Superior temporal gyrus (tissue), 1 donor: ENCODE results near the gene STAG1.
A peak's percentile ranks its signal among the peaks of the same experiment; 100 is the strongest.
"Not testable (repeated sequence)": the region's sequence is repeated elsewhere in the genome, so short reads cannot be mapped to it uniquely, and the experiment has no call there.

Source experiments
- DNase-seq: peaks from one replicate; pipeline ENCODE4 v3.0.0-alpha.2; 2016; ENCODE audit errors: extremely low spot score

STAG1 gene

GRCh38 chr3:136512381-136512780, 239.8 kb downstream of the STAG1 start:
- no peak for DNase-seq

DNA sequence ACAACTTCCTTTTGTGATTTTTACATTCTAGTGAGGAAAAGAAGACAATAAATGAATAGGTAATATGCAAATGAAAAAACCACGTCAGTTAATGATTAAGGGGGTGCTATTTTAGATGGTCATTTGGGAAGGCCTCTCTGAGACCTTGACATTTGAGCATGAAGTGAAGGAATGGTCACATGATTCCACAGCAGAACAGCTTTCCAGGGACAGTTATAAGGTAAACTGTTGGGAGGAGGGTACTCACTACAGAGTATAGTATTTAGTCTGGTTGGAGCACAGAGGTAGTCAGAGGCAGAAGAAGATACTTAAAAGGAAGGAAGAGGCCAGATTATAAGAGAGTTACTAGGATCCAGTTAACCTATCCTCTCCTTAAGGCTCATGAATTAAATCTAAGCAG, 246.5 kb downstream of the STAG1 start:
- no peak for DNase-seq

GRCh38 chr3:136503056-136503455, 249.1 kb downstream of the STAG1 start:
- no peak for DNase-seq

DNA sequence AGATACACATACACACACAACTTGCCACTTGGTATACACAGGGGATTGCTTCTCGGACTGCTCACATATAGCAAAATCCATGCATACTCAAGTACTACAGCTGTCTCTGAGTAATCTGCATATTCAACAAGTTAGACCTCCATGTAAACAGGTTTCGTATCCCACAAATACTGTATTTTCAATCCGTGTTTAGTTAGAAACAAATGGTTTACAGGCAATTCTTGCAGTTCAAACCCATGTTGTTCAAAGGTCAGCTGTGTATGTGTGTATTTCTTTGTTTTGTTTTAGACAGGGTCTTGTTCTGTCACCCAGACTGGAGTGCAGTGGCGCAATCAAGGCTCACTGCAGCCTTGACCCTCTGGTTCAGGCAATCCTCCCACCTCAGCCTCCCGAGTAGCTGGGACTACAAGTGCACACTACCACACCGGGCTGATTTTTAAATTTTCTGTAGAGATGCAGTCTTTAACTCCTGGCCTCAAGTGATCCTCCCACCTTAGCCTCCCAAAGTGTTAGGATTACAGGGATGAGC, 253.2 kb downstream of the STAG1 start:
- DNase-seq = no peak

- no peak for DNase-seq
Measured at GRCh38 chr3:136495213-136495612, 257.0 kb downstream of the STAG1 start.

- DNase-seq = no peak
Measured at GRCh38 chr3:136490646-136491405, 261.4 kb downstream of the STAG1 start.

- no peak for DNase-seq
Measured at GRCh38 chr3:136485777-136486176, 266.4 kb downstream of the STAG1 start.

DNA sequence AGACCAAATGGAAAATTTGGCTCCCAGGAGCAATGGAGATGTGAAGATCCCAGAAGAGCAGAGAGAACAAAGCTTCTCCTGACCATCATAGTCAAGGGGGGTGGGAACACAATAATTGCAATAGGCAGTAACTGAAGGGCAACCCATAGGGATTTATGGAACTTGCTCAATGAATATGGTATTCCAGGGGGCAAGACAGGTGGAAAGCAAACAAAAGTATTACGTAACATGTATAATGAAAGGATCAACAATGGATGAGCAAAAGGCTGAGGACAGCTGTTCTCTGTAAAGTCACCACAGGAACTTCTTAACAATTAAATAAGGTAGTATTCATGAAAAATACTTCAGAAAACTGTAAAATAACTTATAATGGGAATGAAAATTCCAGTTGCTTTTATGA, 275.9 kb downstream of the STAG1 start:
- DNase-seq = no peak

DNA sequence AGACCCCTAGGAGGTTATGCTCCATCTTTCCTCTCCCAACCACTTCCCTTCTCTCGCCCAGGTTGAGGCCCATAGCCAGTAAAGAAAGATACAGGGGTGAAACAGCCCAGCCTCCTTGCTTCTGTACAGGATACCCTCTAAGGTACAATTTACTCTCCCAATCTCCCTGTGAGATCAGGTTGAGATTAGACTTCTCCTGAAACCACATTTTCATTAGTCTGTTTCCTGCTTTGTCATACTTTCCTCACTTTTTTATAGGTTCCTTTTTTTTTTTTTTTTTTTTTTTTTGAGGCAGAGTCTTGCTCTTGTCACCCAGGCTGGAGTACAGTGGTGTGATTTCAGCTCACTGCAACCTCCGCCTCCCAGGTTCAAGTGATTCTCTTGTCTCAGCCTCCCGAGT, 277.3 kb downstream of the STAG1 start:
- DNase-seq = not testable (repeated sequence)

GRCh38 chr3:136473716-136474326, 278.4 kb downstream of the STAG1 start:
- no peak for DNase-seq

- no peak for DNase-seq
Measured at GRCh38 chr3:136465296-136465695, 286.9 kb downstream of the STAG1 start.

DNA sequence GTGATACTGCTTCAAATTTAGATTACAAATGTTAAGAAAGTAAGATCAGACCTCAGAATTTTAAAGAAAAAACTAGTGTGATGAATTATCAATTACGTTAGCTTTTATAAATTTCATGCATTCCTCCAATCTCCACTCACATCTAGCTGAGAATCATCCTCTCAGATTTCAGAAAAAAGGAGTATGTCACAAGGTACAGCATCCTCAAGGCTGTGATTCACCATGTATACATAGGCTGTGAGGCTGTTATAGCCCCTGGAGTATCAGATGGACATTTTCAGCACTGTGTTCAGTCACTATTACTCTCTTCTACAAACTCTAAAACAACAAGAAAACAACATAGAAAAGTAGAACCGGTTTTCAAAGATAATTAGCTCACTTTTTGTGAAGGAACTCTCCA, 287.7 kb downstream of the STAG1 start:
- DNase-seq = peak; percentile 35

DNA sequence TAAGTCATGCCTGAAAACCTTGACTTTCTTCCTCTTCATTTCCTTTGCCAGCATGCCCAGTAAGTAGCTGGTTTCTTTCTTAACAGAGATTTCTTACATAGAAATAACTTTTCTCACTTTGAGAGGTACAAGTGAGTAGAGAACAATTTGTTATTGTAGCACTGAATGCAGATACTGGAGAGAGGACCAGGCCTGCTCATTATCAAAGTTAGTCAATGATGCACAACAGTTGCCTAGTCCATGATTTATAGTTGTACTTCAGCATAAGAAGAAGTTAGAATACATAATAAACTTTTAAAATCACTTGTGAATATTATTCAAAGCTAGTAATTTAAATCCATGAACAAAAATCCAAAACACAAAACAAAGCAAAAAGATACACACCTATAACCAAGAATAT, 289.0 kb downstream of the STAG1 start:
- DNase-seq = no peak

DNA sequence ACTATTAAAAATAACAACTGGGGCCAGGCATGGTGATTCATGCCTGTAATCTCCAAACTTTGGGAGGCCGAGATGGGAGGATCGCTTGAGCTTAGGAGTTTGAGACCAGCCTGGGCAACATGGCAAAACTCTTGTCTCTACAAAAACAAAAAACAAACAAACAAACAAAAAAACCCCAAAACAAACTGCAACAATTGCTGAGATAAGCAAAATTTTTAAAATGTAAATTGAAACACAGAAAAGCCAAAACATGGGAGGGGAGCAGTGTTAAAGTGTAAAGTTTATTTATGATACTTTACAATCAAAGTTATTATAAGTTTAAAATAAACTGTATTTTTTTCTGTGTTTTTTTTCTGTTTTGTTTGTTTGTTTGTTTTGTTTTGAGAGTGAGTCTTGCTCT, 294.4 kb downstream of the STAG1 start:
- no peak for DNase-seq

DNA sequence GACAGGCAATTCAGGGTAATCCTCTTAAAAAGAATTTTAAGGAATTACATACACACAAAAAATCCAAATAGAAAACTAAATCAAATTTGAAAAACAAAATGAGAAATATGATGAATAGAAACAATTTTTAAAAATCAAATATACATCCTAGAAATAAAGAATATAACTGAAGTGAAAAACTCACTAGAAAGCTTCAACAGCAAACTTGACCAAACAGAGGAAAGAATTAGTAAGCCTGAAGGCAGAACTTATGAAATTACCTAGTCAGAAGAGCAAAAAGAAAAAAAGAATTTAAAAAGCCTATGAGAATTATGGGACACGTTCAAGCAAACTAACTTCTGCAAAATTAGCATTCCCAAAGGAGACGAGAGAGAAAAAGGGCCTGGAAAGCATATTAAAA, 296.0 kb downstream of the STAG1 start:
- no peak for DNase-seq

GRCh38 chr3:136444581-136444980, 307.6 kb downstream of the STAG1 start:
- DNase-seq = no peak

GRCh38 chr3:136437043-136437442, 315.1 kb downstream of the STAG1 start:
- DNase-seq = no peak

DNA sequence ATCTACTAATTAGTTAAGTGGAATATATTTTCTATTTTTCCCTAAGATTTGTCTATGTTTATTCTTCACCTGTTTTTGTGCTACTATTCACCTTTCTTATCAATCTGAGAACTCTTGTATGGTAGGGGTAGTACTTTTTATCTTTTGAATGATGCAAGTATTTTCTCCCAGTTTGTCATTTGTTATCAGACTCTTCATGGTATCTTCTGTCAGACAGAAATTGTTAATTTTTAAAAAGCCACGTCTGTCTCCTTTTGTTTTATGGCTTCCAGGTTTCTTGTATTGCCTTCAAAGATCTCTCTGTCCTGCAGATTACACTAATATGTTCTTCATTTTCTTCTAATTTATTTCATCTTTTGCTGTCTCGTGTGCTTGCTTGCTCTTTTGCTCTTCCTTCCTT, 317.7 kb downstream of the STAG1 start:
- DNase-seq = no peak

DNA sequence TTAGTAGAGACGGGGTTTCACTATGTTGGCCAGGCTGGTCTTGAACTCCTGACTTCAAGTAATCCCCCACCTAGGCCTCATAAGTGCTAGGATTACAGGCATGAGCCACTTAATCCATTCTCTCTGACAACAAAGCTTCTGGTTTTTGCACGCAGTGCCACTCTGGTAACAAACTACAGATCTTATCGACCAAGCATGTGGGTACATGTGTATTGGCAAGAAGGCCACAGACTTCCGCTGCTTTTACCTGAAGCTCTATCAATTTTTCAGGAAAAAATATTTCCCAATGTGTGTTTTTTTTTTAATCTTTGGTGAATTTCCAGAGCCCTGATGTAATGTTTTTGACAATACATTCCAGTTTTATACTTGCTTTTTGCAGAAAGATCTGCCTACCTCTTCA, 319.5 kb downstream of the STAG1 start:
- no peak for DNase-seq

DNA sequence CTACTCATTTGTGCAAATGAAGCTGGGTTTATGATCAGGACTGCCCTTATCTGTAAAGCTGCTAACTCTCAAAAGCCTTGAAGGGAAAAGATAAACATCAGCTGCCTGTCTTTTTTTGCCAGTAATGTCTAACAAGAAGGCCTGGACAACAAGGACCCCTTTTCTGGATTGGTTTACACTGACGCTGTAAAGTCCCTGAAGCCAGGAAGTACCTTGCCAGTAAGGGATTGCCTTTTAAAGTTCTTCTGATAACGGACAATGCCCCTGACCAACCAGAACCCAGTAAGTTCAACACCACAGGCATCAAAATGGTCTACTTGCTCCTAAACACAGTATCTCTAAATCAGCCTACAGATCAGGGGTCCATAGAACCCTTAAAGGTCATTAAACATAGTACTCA, 324.0 kb downstream of the STAG1 start:
- DNase-seq = no peak

GRCh38 chr3:136427236-136427635, 324.9 kb downstream of the STAG1 start:
- DNase-seq = no peak

GRCh38 chr3:136414476-136414875, 337.7 kb downstream of the STAG1 start:
- no peak for DNase-seq

DNA sequence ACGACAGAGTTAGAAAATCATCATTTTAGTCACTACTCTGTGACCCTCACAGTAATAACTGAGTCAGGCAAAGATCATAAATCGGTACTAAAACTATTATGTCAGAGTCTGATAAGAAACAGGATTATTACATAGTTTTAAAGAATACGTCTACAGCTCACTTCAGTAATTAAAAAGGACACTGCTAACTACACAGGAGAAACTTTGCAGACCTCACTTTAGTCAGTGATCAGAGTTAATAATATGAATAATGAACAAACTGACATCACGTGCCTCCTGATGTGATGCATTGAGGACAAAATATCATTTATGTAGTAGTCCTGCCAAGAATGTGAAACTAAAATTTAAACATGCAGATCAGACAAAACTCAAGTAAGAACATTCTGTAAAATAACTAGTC, 339.9 kb downstream of the STAG1 start:
- DNase-seq = no peak
